Measurements from ENCODE around the gene CTTNBP2.

The CTTNBP2 gene

DNA sequence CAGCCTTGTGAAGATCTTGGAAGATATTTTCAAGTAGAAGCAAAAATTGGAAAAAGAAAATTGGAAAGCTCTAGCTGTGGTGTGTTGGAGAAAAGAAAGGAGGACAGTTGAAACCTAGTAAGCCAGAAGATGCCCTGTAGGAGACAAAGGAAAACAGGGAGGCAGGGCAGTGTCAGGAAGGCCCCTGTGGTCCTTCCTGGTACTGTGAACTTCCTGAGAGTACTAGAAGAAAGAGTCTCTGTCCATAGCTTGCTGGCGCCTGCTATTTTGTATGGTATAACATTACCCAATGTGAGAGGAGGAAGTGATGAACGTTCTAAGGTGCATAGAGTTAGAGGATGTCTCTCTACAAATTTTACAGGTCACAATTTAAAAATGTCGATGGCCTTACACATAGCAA is 183.1 kb downstream of the CTTNBP2 start:
- H3K27ac ChIP-seq (replicated peaks) = no peak overlapping the region
- no peak overlapping the region for H3K4me3 ChIP-seq (replicated peaks; ENCODE audit: insufficient read depth, low read length)
- DNase-seq (ENCODE audit: low read depth in 1 of 2, low spot score in 1 of 2) = no peak
- H3K27me3 ChIP-seq (ENCODE audit: insufficient read depth, poor library complexity, severe bottlenecking) = no peaks in the 10 kb centered on the region
- TF ChIP-seq GABPA (IDR thresholded peaks at IDR 0.05; ENCODE audit: low read depth) (no peak), POLR2AphosphoS5 (IDR thresholded peaks at IDR 0.05; ENCODE audit: low read depth) (no peak), SPI1 (IDR thresholded peaks at IDR 0.05; ENCODE audit: borderline replicate concordance, low read depth) (no peak)
- TF ChIP-seq, protein P1, sequence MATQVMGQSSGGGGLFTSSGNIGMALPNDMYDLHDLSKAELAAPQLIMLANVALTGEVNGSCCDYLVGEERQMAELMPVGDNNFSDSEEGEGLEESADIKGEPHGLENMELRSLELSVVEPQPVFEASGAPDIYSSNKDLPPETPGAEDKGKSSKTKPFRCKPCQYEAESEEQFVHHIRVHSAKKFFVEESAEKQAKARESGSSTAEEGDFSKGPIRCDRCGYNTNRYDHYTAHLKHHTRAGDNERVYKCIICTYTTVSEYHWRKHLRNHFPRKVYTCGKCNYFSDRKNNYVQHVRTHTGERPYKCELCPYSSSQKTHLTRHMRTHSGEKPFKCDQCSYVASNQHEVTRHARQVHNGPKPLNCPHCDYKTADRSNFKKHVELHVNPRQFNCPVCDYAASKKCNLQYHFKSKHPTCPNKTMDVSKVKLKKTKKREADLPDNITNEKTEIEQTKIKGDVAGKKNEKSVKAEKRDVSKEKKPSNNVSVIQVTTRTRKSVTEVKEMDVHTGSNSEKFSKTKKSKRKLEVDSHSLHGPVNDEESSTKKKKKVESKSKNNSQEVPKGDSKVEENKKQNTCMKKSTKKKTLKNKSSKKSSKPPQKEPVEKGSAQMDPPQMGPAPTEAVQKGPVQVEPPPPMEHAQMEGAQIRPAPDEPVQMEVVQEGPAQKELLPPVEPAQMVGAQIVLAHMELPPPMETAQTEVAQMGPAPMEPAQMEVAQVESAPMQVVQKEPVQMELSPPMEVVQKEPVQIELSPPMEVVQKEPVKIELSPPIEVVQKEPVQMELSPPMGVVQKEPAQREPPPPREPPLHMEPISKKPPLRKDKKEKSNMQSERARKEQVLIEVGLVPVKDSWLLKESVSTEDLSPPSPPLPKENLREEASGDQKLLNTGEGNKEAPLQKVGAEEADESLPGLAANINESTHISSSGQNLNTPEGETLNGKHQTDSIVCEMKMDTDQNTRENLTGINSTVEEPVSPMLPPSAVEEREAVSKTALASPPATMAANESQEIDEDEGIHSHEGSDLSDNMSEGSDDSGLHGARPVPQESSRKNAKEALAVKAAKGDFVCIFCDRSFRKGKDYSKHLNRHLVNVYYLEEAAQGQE (IDR thresholded peaks at IDR 0.05; ENCODE audit: insufficient replicate concordance, low read depth) = no peak
- TF ChIP-seq, protein P2, sequence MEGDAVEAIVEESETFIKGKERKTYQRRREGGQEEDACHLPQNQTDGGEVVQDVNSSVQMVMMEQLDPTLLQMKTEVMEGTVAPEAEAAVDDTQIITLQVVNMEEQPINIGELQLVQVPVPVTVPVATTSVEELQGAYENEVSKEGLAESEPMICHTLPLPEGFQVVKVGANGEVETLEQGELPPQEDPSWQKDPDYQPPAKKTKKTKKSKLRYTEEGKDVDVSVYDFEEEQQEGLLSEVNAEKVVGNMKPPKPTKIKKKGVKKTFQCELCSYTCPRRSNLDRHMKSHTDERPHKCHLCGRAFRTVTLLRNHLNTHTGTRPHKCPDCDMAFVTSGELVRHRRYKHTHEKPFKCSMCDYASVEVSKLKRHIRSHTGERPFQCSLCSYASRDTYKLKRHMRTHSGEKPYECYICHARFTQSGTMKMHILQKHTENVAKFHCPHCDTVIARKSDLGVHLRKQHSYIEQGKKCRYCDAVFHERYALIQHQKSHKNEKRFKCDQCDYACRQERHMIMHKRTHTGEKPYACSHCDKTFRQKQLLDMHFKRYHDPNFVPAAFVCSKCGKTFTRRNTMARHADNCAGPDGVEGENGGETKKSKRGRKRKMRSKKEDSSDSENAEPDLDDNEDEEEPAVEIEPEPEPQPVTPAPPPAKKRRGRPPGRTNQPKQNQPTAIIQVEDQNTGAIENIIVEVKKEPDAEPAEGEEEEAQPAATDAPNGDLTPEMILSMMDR (IDR thresholded peaks at IDR 0.05; ENCODE audit: insufficient read depth, low read length) = no peak

DNA sequence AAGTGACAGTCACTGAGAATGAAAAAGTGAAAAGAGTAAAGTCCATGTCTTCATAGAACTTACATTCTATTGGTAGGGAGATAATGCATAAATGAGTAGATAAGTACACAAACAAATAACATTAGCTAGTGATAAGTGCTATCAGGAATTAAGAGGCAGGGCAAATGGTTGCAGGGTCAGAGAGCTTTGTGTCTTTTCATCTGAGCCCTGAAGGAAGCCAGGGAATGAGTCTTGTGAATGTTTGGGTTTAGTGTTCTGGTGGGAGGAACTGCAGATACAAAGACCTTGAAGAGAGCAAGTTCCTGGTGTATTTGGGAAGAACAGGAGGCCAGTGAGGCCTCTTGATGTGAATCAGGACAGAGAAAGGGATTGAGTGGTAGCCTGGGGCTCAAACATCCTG is 183.8 kb downstream of the CTTNBP2 start:
- no peak overlapping the region for H3K4me3 ChIP-seq (replicated peaks; ENCODE audit: insufficient read depth, low read length)
- no peak for TF ChIP-seq POLR2AphosphoS5 (IDR thresholded peaks at IDR 0.05; ENCODE audit: low read depth)
- TF ChIP-seq, protein P1 (IDR thresholded peaks at IDR 0.05; ENCODE audit: insufficient replicate concordance, low read depth) = no peak
- TF ChIP-seq GABPA (IDR thresholded peaks at IDR 0.05; ENCODE audit: low read depth) = no peak
- no peak for TF ChIP-seq SPI1 (IDR thresholded peaks at IDR 0.05; ENCODE audit: borderline replicate concordance, low read depth)
- TF ChIP-seq, protein P2 (IDR thresholded peaks at IDR 0.05; ENCODE audit: insufficient read depth, low read length) = no peak
- DNase-seq (ENCODE audit: low read depth in 1 of 2, low spot score in 1 of 2) = no peak
- no peak overlapping the region for H3K27ac ChIP-seq (replicated peaks)
- no peaks in the 10 kb centered on the region for H3K27me3 ChIP-seq (ENCODE audit: insufficient read depth, poor library complexity, severe bottlenecking)

DNA sequence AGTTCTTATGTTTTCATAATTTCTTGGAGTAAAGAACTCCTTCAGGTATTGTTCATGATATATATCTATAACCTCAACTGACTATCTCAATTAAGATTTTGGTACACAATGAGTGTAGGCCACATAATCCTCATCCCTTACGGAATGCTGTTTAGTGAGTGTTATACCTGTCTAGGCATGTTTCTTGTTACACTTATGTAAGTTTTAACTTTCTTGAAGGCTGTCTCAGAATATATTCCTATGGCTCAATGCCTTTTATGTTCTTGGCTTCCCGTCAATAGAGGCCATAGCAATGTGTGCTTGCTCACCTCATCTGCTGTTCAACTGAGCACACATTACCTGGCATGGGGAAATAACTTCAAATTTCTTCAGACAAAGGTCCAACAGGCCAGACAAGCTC is 185.1 kb downstream of the CTTNBP2 start:
- H3K27ac ChIP-seq (replicated peaks) = no peak overlapping the region
- TF ChIP-seq, protein P1 (IDR thresholded peaks at IDR 0.05; ENCODE audit: insufficient replicate concordance, low read depth) = no peak
- TF ChIP-seq POLR2AphosphoS5 (IDR thresholded peaks at IDR 0.05; ENCODE audit: low read depth) (no peak), GABPA (IDR thresholded peaks at IDR 0.05; ENCODE audit: low read depth) (no peak), SPI1 (IDR thresholded peaks at IDR 0.05; ENCODE audit: borderline replicate concordance, low read depth) (no peak)
- TF ChIP-seq, protein P2 (IDR thresholded peaks at IDR 0.05; ENCODE audit: insufficient read depth, low read length) = no peak
- DNase-seq (ENCODE audit: low read depth in 1 of 2, low spot score in 1 of 2) = no peak

More for the DNA sequence above, 185.1 kb downstream of the CTTNBP2 start:
- H3K4me3 ChIP-seq (replicated peaks; ENCODE audit: insufficient read depth, low read length) = no peak overlapping the region
- no peaks in the 10 kb centered on the region for H3K27me3 ChIP-seq (ENCODE audit: insufficient read depth, poor library complexity, severe bottlenecking)
